A673 (cell line): ENCODE data around the gene SFSWAP. TPM values are rescaled to one million over a fixed set of nuclear protein-coding genes. Genes with fewer than 3 reads are reported as not detected.

Experiments used
- BruUV-seq: library from RNA; stranded (reverse); fragments of 400-500 nt; replicated peaks from 2 replicates; lab custom pipeline; 2021; lab: Mats Ljungman, UMichigan
- CTCF ChIA-PET: fragments of 300-600 bp; sonication (Branson Sonifier 250); formaldehyde crosslinking; loops from one replicate; lab custom pipeline; 2022; ENCODE audit warnings: antibody characterized with exemption; lab: Charles Lee
- POLR2A ChIA-PET: fragments of 300-600 bp; sonication (Branson Sonifier 250); formaldehyde crosslinking; loops from one replicate; lab custom pipeline; 2022; ENCODE audit warnings: antibody characterized with exemption; ENCODE audit not compliant: low non-redundant PET; lab: Charles Lee
- DNase-seq: peaks from one replicate; pipeline ENCODE4 v3.0.0-alpha.2; 2015; ENCODE audit warnings: low spot score
- H3K27ac ChIP-seq: fragments of 200-600 bp; sonication (generic); 2 replicates; pipeline ENCODE4 v1.5.1; 2016; ENCODE audit warnings: mixed run types, low read depth, mild to moderate bottlenecking, mixed read lengths, antibody characterized with exemption, low read length; ENCODE audit not compliant: poor library complexity, severe bottlenecking
- H3K27me3 ChIP-seq: fragments of 200-600 bp; sonication (generic); replicated peaks from 2 replicates; pipeline ENCODE4 v1.6.1; 2017; ENCODE audit warnings: mixed run types, low read depth, mild to moderate bottlenecking, mixed read lengths, antibody characterized with exemption, low read length; ENCODE audit not compliant: insufficient read depth, poor library complexity
- H3K36me3 ChIP-seq: fragments of 200-600 bp; sonication (generic); 2 replicates; pipeline ENCODE4 v1.6.1; 2016; ENCODE audit warnings: mixed run types, mild to moderate bottlenecking, mixed read lengths, antibody characterized with exemption, low read length; ENCODE audit not compliant: insufficient read depth, poor library complexity, severe bottlenecking
- H3K4me1 ChIP-seq: fragments of 200-600 bp; sonication (generic); 2 replicates; pipeline ENCODE4 v1.6.1; 2017; ENCODE audit warnings: mixed run types, mild to moderate bottlenecking, mixed read lengths, antibody characterized with exemption, low read length; ENCODE audit not compliant: insufficient read depth, poor library complexity, severe bottlenecking
- H3K4me3 ChIP-seq: fragments of 200-600 bp; sonication (generic); 2 replicates; pipeline ENCODE4 v1.5.1; 2016; ENCODE audit warnings: low read depth, mixed run types, mild to moderate bottlenecking, mixed read lengths, low read length; ENCODE audit not compliant: poor library complexity, severe bottlenecking
- H3K9me3 ChIP-seq: fragments of 200-600 bp; sonication (generic); 2 replicates; pipeline ENCODE4 v1.6.1; 2016; ENCODE audit warnings: mixed run types, low read depth, mild to moderate bottlenecking, mixed read lengths, antibody characterized with exemption, low read length; ENCODE audit not compliant: poor library complexity, severe bottlenecking
- CTCF ChIP-seq: fragments of 300-800, 200-600 bp; sonication (generic); conservative IDR thresholded peaks from 2 replicates; pipeline ENCODE4 v1.5.1; 2017; ENCODE audit warnings: low read depth, mild to moderate bottlenecking, antibody characterized with exemption, low read length, moderate library complexity, mixed read lengths
- EZH2 ChIP-seq: fragments of 200-600 bp; sonication (generic); IDR thresholded peaks from 2 replicates; pipeline ENCODE4 v1.6.1; 2017; ENCODE audit warnings: borderline replicate concordance, low read depth, mild to moderate bottlenecking, mixed read lengths, antibody characterized with exemption, low read length; ENCODE audit not compliant: poor library complexity, severe bottlenecking
- intact Hi-C: fragments of 100-400 bp; cut with micrococcal nuclease; formaldehyde crosslinking; loops from one replicate; pipeline ENCODE4 v1.10.0; 2022; ENCODE audit not compliant: unreplicated experiment
- total RNA-seq: library from RNA; stranded (reverse); gene quantifications from 2 replicates; pipeline ENCODE4 v1.2.3, GENCODE V29; 2021

SFSWAP gene
- total RNA-seq, 1 experiment from 2014 or later: 66.4 TPM

GRCh38 chr12:131672311-131672940, 38.5 kb upstream of the SFSWAP start:
- ChIA-PET CTCF (no interaction called here), POLR2A (no interaction called here)
- TF ChIP-seq CTCF (no peak), EZH2 (no peak)
- Histone ChIP-seq H3K36me3 (no peaks in the 10 kb centered on the region), H3K27me3 (peaks cover 37% of the 10 kb centered on the region), H3K4me3 (no peak overlapping the region), H3K27ac (no peak overlapping the region), H3K9me3 (no peaks in the 10 kb centered on the region), H3K4me1 (no peaks in the 10 kb centered on the region)
- BruUV-seq: no TSS peak
- DNase-seq: no peak
- intact Hi-C loops: no loop called here

GRCh38 chr12:131672941-131673887, 37.7 kb upstream of the SFSWAP start:
- CTCF ChIA-PET: no interaction called here
- TF ChIP-seq EZH2: no peak
- TF ChIP-seq CTCF: no peak
- Histone ChIP-seq H3K27me3 (peaks cover 33% of the 10 kb centered on the region), H3K27ac (no peak overlapping the region), H3K4me3 (no peak overlapping the region), H3K9me3 (no peaks in the 10 kb centered on the region), H3K4me1 (no peaks in the 10 kb centered on the region), H3K36me3 (no peaks in the 10 kb centered on the region)
- POLR2A ChIA-PET: no interaction called here
- intact Hi-C loops: no loop called here
- DNase-seq: no peak
- BruUV-seq: no TSS peak

- no peaks in the 10 kb centered on the region for H3K36me3 ChIP-seq
- intact Hi-C loops: no loop called here
- ChIA-PET POLR2A (no interaction called here), CTCF (no interaction called here)
- H3K27ac ChIP-seq: no peak overlapping the region
- H3K4me3 ChIP-seq: no peak overlapping the region
- no peak for DNase-seq
- H3K27me3 ChIP-seq: peaks cover 26% of the 10 kb centered on the region
- no peaks in the 10 kb centered on the region for H3K9me3 ChIP-seq
- no peak for TF ChIP-seq EZH2
- TF ChIP-seq CTCF: no peak
- BruUV-seq: no TSS peak
- no peaks in the 10 kb centered on the region for H3K4me1 ChIP-seq
Measured at GRCh38 chr12:131673888-131674257, 37.0 kb upstream of the SFSWAP start.
